DND-41 (cell line): Measurements from ENCODE around the gene GLOD5.

Experiments
- ATAC-seq: fragments of 200-7000 bp; cut with Tn5 transposase; 3 replicates; pipeline ENCODE4 v1.9.1; 2021; ENCODE audit warnings: low read depth; ENCODE audit not compliant: insufficient read depth
- DNase-seq: peaks from one replicate; pipeline ENCODE4 v3.0.0-alpha.2; 2020
- H2AFZ ChIP-seq: 2 replicates; pipeline ENCODE4 v1.6.0; 2012; ENCODE audit warnings: low read depth, low read length
- H3K27ac ChIP-seq: 2 replicates; pipeline ENCODE4 v1.5.1; 2012; ENCODE audit warnings: low read length, inconsistent platforms
- H3K27me3 ChIP-seq: fragments of 200-600 bp; sonication (generic); 2 replicates; pipeline ENCODE4 v1.6.0; 2012; ENCODE audit warnings: low read length, mild to moderate bottlenecking, inconsistent platforms; ENCODE audit not compliant: insufficient read depth, poor library complexity
- H3K36me3 ChIP-seq: 2 replicates; pipeline ENCODE4 v1.5.1; 2012; ENCODE audit warnings: low read length, inconsistent platforms; ENCODE audit not compliant: insufficient read depth
- H3K4me1 ChIP-seq: 2 replicates; pipeline ENCODE4 v1.5.1; 2012; ENCODE audit warnings: mild to moderate bottlenecking, low read length; ENCODE audit not compliant: insufficient read depth
- H3K4me2 ChIP-seq: 2 replicates; pipeline ENCODE4 v1.6.0; 2012; ENCODE audit warnings: mild to moderate bottlenecking, moderate library complexity, low read length, inconsistent platforms; ENCODE audit not compliant: insufficient read depth
- H3K4me3 ChIP-seq, 2 experiments: fragments of 200-600 bp in 1 of 2; shearing (Covaris generic) in 1 of 2; 2 replicates each; pipeline ENCODE4 v1.5.1; 2012 to 2016; ENCODE audit warnings: inconsistent platforms in 2 of 2, low read length in 2 of 2, mild to moderate bottlenecking in 2 of 2, low read depth in 1 of 2, moderate library complexity in 1 of 2
- H3K79me2 ChIP-seq: 2 replicates; pipeline ENCODE4 v1.6.0; 2012; ENCODE audit warnings: low read length, inconsistent platforms; ENCODE audit not compliant: insufficient read depth
- H3K9ac ChIP-seq: 2 replicates; pipeline ENCODE4 v1.6.0; 2012; ENCODE audit warnings: low read depth, mild to moderate bottlenecking, inconsistent platforms, low read length, moderate library complexity
- H3K9me3 ChIP-seq: 2 replicates; pipeline ENCODE4 v1.5.1; 2012; ENCODE audit warnings: low read length, moderate library complexity, mild to moderate bottlenecking, inconsistent platforms; ENCODE audit not compliant: insufficient read depth, severe bottlenecking
- H4K20me1 ChIP-seq: 2 replicates; pipeline ENCODE4 v1.6.0; 2012; ENCODE audit warnings: low read length; ENCODE audit not compliant: insufficient read depth
- CTCF ChIP-seq: IDR thresholded peaks from 2 replicates; pipeline ENCODE4 v1.5.1; 2012; ENCODE audit warnings: borderline replicate concordance, low read length, moderate library complexity, mild to moderate bottlenecking; ENCODE audit not compliant: poor library complexity, severe bottlenecking; ENCODE audit errors: extremely low read depth
- EZH2 ChIP-seq: IDR thresholded peaks from 3 replicates; pipeline ENCODE4 v1.6.1; 2012; ENCODE audit warnings: borderline replicate concordance, low read depth, mild to moderate bottlenecking, moderate library complexity, low read length, inconsistent platforms; ENCODE audit not compliant: severe bottlenecking

Gene GLOD5

GRCh38 chrX:48754238-48754637, 7.3 kb upstream of the GLOD5 start:
- DNase-seq = no peak
- H3K4me1 ChIP-seq = no peaks in the 10 kb centered on the region
- ATAC-seq = no peak
- H4K20me1 ChIP-seq = no peaks in the 10 kb centered on the region
- H3K36me3 ChIP-seq = no peaks in the 10 kb centered on the region
- no peak overlapping the region for H3K27ac ChIP-seq
- no peaks in the 10 kb centered on the region for H3K27me3 ChIP-seq
- no peaks in the 10 kb centered on the region for H3K9me3 ChIP-seq
- no peak overlapping the region for H3K9ac ChIP-seq
- H3K79me2 ChIP-seq = no peaks in the 10 kb centered on the region
- no peak overlapping the region for H3K4me3 ChIP-seq
- no peak overlapping the region for H2AFZ ChIP-seq
- no peak for TF ChIP-seq CTCF
- TF ChIP-seq EZH2 = no peak
- H3K4me2 ChIP-seq = no peak overlapping the region

GRCh38 chrX:48769230-48769629, 7.7 kb downstream of the GLOD5 start:
- no peaks in the 10 kb centered on the region for H3K27me3 ChIP-seq
- no peaks in the 10 kb centered on the region for H3K79me2 ChIP-seq
- DNase-seq = no peak
- H4K20me1 ChIP-seq = no peaks in the 10 kb centered on the region
- no peak for TF ChIP-seq EZH2
- TF ChIP-seq CTCF = no peak
- ATAC-seq = no peak
- no peak overlapping the region for H3K27ac ChIP-seq
- H2AFZ ChIP-seq = no peak overlapping the region
- H3K4me2 ChIP-seq = no peak overlapping the region
- no peaks in the 10 kb centered on the region for H3K9me3 ChIP-seq
- no peak overlapping the region for H3K4me3 ChIP-seq
- no peaks in the 10 kb centered on the region for H3K4me1 ChIP-seq
- no peak overlapping the region for H3K9ac ChIP-seq
- no peaks in the 10 kb centered on the region for H3K36me3 ChIP-seq

GRCh38 chrX:48770296-48770695, 8.7 kb downstream of the GLOD5 start:
- TF ChIP-seq EZH2 (no peak), CTCF (no peak)
- no peaks in the 10 kb centered on the region for H3K27me3 ChIP-seq
- no peak overlapping the region for H3K9ac ChIP-seq
- H3K4me3 ChIP-seq = no peak overlapping the region
- H3K36me3 ChIP-seq = no peaks in the 10 kb centered on the region
- H3K27ac ChIP-seq = no peak overlapping the region
- H3K4me1 ChIP-seq = no peaks in the 10 kb centered on the region
- no peaks in the 10 kb centered on the region for H3K9me3 ChIP-seq
- H2AFZ ChIP-seq = no peak overlapping the region
- no peak overlapping the region for H3K4me2 ChIP-seq
- H4K20me1 ChIP-seq = no peaks in the 10 kb centered on the region
- no peak for ATAC-seq
- H3K79me2 ChIP-seq = no peaks in the 10 kb centered on the region
- DNase-seq = no peak

- ATAC-seq = no peak
- H3K4me2 ChIP-seq = no peak overlapping the region
- no peaks in the 10 kb centered on the region for H3K4me1 ChIP-seq
- no peaks in the 10 kb centered on the region for H3K36me3 ChIP-seq
- H4K20me1 ChIP-seq = no peaks in the 10 kb centered on the region
- no peaks in the 10 kb centered on the region for H3K9me3 ChIP-seq
- H3K27ac ChIP-seq = no peak overlapping the region
- no peak for DNase-seq
- no peak overlapping the region for H3K9ac ChIP-seq
- H3K4me3 ChIP-seq = no peak overlapping the region
- TF ChIP-seq CTCF (no peak), EZH2 (no peak)
- no peaks in the 10 kb centered on the region for H3K27me3 ChIP-seq
- H2AFZ ChIP-seq = no peak overlapping the region
- H3K79me2 ChIP-seq = no peaks in the 10 kb centered on the region
Observed at GRCh38 chrX:48772602-48773001, 11.1 kb downstream of the GLOD5 start.
